Measurements from ENCODE around the gene CEP170B. TPM values are rescaled to one million over a fixed set of nuclear protein-coding genes. Genes with fewer than 3 reads are reported as not detected.

The CEP170B gene
- total and polyA plus RNA-seq, 2 of the 13 experiments (the other 11 are each of a cell fraction or from before 2014, with no cell fraction given), result 4.3 to 8.8 TPM

DNA sequence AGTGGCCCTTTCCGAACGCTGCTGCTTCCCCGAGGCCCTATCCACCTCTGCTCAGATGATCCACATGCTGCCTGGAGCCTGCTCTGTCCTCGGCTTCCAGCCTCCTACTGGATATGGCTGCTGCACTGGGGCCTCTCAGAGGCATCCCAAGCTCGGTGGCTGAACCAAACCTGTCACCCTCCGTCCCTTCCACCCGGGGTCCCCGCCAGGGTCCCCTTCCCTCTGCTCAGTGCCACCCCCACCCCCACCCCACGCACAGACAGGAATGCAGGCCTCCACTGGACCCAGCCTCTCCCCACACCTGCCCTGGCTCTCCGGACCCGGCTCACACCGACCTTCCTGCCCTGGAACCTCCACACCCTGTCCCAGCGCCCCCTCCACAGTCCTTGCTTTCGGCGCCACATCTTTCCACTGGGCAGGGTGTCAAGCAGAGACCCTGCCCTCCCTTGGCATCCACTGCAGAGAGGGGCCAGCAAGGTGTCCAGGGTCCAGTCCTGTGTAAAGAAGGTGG lies 6.1 kb downstream of the CEP170B start:
- no peak overlapping the region for H3K9ac ChIP-seq (ENCODE audit: insufficient read depth, low read depth, low read length)
- H3K4me2 ChIP-seq (ENCODE audit: low read depth, low read length), result no peak overlapping the region
- H3K27me3 ChIP-seq (ENCODE audit: control insufficient read depth in 1 of 2, insufficient read depth in 2 of 2, low read length in 2 of 2), result no peaks in the 10 kb centered on the region
- no peak overlapping the region for H3K4me3 ChIP-seq (replicated peaks in 1 of 3; ENCODE audit: insufficient read depth in 1 of 3, low read depth in 2 of 3, low read length in 3 of 3)
- H3K36me3 ChIP-seq (replicated peaks in 1 of 2; ENCODE audit: control insufficient read depth in 1 of 2, insufficient read depth in 2 of 2, low read length in 2 of 2), result peaks cover 0 to 2% of the 10 kb centered on the region in 2 experiments; a peak in 2 of 5 replicates
- BruUV-seq (replicated peaks), result no TSS peak
- in situ Hi-C loops (cut with HindIII; ENCODE audit: extremely low pct_ligation_motif_present, low pct_unique_long_range_greater_than_20kb), result no loop called here
- no peak overlapping the region for H3K27ac ChIP-seq (ENCODE audit: extremely low read length, insufficient read depth, low read length)
- ChIA-PET POLR2A (no interaction called here), CTCF (ENCODE audit: low intra/inter-chr PET ratio, low total read pairs) (interaction anchor here (1.2 to 1.9 kb wide), 2 partner anchors 44 to 103 kb away, joined by 4 to 11 read pairs; no protein-coding TSS in a partner anchor)
- intact Hi-C loops (cut with micrococcal nuclease; ENCODE audit: unreplicated experiment), result no loop called here
- WGBS (ENCODE audit: low lambda C conversion rate), result 98% methylated on average over 15 of the region's 15 CpGs
- peaks cover 17% of the 10 kb centered on the region for H3K4me1 ChIP-seq (ENCODE audit: insufficient read depth, low read length)
- peaks cover 5% of the 10 kb centered on the region; the same call in 1 of the 2 replicates for H4K20me1 ChIP-seq (ENCODE audit: insufficient read depth, low read length)
- H3K79me2 ChIP-seq (ENCODE audit: insufficient read depth, low read length), result peaks cover 20% of the 10 kb centered on the region
- no peak overlapping the region for H2AFZ ChIP-seq (ENCODE audit: low read length)
- H3K9me3 ChIP-seq (ENCODE audit: low read length), result no peaks in the 10 kb centered on the region
- FAIRE-seq (no peak), ATAC-seq (no peak), DNase-seq (ENCODE audit: low spot score) (no peak)
- TF ChIP-seq, protein P1, sequence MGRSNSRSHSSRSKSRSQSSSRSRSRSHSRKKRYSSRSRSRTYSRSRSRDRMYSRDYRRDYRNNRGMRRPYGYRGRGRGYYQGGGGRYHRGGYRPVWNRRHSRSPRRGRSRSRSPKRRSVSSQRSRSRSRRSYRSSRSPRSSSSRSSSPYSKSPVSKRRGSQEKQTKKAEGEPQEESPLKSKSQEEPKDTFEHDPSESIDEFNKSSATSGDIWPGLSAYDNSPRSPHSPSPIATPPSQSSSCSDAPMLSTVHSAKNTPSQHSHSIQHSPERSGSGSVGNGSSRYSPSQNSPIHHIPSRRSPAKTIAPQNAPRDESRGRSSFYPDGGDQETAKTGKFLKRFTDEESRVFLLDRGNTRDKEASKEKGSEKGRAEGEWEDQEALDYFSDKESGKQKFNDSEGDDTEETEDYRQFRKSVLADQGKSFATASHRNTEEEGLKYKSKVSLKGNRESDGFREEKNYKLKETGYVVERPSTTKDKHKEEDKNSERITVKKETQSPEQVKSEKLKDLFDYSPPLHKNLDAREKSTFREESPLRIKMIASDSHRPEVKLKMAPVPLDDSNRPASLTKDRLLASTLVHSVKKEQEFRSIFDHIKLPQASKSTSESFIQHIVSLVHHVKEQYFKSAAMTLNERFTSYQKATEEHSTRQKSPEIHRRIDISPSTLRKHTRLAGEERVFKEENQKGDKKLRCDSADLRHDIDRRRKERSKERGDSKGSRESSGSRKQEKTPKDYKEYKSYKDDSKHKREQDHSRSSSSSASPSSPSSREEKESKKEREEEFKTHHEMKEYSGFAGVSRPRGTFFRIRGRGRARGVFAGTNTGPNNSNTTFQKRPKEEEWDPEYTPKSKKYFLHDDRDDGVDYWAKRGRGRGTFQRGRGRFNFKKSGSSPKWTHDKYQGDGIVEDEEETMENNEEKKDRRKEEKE (IDR thresholded peaks at IDR 0.05), result no peak
- TF ChIP-seq ZNF678 (CRISPR knock-in tag; IDR thresholded peaks at IDR 0.05), result no peak
- no peak for TF ChIP-seq TCF7L2 (IDR thresholded peaks at IDR 0.05; ENCODE audit: low read depth, low read length)
- no peak for TF ChIP-seq ZNF326 (CRISPR knock-in tag; IDR thresholded peaks at IDR 0.05; ENCODE audit: borderline replicate concordance)
- TF ChIP-seq, protein P2, sequence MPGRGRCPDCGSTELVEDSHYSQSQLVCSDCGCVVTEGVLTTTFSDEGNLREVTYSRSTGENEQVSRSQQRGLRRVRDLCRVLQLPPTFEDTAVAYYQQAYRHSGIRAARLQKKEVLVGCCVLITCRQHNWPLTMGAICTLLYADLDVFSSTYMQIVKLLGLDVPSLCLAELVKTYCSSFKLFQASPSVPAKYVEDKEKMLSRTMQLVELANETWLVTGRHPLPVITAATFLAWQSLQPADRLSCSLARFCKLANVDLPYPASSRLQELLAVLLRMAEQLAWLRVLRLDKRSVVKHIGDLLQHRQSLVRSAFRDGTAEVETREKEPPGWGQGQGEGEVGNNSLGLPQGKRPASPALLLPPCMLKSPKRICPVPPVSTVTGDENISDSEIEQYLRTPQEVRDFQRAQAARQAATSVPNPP (CRISPR knock-in tag; IDR thresholded peaks at IDR 0.05), result no peak
- TF ChIP-seq ELF3 (CRISPR knock-in tag; IDR thresholded peaks at IDR 0.05), result no peak
- no peak for TF ChIP-seq TBP (CRISPR knock-in tag; IDR thresholded peaks at IDR 0.05)
- TF ChIP-seq ZZZ3 (CRISPR knock-in tag; IDR thresholded peaks at IDR 0.05; ENCODE audit: borderline replicate concordance), result no peak
- no peak for TF ChIP-seq KLF6 (CRISPR knock-in tag; IDR thresholded peaks at IDR 0.05)
- TF ChIP-seq, protein P3, sequence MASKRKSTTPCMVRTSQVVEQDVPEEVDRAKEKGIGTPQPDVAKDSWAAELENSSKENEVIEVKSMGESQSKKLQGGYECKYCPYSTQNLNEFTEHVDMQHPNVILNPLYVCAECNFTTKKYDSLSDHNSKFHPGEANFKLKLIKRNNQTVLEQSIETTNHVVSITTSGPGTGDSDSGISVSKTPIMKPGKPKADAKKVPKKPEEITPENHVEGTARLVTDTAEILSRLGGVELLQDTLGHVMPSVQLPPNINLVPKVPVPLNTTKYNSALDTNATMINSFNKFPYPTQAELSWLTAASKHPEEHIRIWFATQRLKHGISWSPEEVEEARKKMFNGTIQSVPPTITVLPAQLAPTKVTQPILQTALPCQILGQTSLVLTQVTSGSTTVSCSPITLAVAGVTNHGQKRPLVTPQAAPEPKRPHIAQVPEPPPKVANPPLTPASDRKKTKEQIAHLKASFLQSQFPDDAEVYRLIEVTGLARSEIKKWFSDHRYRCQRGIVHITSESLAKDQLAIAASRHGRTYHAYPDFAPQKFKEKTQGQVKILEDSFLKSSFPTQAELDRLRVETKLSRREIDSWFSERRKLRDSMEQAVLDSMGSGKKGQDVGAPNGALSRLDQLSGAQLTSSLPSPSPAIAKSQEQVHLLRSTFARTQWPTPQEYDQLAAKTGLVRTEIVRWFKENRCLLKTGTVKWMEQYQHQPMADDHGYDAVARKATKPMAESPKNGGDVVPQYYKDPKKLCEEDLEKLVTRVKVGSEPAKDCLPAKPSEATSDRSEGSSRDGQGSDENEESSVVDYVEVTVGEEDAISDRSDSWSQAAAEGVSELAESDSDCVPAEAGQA (IDR thresholded peaks at IDR 0.05; ENCODE audit: low read depth), result no peak
- TF ChIP-seq, protein P3 (CRISPR knock-in tag; IDR thresholded peaks at IDR 0.05; ENCODE audit: borderline replicate concordance), result no peak
- TF ChIP-seq MLLT10 (CRISPR knock-in tag; IDR thresholded peaks at IDR 0.05), result no peak
- TF ChIP-seq FLYWCH1 (CRISPR knock-in tag; IDR thresholded peaks at IDR 0.05), result no peak
- TF ChIP-seq MXD1 (CRISPR knock-in tag; IDR thresholded peaks at IDR 0.05), result no peak
